Fibroblast of the conjunctiva (primary cell): ENCODE data around the gene UQCC3.
"Not testable (repeated sequence)": the region's sequence is repeated elsewhere in the genome, so short reads cannot be mapped to it uniquely, and the experiment has no call there.

Experiments used
- DNase-seq: peaks from one replicate; pipeline ENCODE4 v3.0.0-alpha.2; 2010; ENCODE audit warnings: low read depth

Gene UQCC3

GRCh38 chr11:62703921-62704320 is 32.4 kb downstream of the UQCC3 start:
- not testable (repeated sequence) for DNase-seq

DNA sequence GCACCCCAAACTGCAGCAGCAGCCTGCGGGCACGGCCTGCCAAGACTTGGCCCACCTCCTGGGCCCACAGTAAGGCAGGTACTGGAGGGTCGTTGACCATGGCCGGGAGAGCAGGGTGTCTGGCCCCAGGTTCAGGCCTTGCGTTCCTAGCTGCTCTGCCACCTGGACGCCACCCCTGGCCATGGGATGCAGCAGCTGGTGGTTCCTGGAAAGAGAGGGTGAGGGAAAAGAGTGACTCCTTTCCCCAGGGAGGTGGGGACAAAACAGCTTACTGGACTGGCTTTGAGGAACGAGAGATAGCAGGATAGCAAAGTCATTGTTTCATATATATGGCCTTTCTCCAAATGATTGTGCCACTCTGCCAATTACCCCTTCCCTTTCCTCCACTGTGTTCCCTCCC is 33.9 kb downstream of the UQCC3 start:
- DNase-seq: no peak

DNA sequence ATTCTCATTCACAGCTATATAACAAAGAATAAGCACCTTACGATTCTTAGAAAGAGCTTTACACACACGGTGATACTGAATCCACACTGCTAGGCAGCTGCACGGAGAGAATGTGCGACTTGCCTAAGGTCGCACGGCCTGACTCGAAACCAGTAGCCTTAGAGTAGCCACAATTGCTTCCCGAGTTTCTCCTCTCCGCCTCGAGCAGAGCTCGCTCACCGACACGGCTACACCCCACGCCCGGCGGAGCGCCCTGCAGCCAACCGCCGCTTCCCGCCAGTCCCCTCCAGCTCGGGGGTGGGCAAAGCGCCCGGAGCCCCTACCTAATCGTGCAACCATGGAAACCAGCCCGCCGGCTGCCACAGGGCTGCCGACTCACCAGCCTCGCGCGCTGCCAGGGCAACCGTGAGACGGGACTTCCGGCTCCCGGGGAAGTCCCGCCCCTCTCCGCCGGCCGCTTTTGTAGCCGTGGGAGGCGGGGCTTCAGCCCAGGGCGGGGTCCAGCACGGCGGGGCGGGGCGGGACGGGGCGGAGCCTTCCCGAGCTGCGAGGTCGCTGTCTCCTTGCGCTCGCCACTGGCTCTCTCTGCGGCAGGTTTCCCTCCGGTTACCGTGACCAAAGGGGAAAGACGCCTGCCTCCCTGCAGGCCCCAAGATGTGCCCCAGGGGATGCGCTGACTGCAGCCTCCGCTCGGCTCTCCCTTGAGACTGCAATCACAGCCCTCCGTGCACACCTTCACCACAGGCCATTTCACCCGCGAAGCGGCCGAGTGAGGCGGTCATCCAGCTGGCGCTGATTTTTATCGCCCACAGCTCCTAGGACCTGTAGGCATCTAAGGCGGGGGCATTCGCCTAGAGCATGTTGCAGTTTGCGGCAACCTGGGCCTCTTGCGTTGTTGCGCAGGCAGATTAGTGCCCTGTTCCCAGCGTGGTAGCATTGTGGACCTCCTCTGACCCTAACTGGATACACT is 34.7 kb downstream of the UQCC3 start:
- DNase-seq: peak; percentile 90

DNA sequence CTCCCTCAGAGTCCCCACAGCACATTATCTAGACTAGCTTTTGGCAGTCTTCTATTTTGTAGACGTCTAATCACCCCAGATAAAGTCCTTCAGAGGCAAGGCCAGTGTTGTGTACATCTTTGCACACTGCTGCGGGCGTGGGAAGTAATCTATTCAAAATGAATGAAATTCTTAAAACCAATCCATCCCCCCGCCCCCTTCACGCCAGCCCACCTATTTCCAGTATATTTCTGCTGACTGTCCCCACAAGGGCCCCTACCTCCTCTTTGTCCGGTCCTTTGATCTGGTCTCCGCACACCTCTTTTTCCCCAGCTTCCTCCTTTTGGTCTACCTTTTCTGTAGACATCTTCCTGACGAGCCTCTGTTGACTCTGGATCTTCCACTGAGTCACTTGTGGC is 35.4 kb downstream of the UQCC3 start:
- no peak for DNase-seq

DNA sequence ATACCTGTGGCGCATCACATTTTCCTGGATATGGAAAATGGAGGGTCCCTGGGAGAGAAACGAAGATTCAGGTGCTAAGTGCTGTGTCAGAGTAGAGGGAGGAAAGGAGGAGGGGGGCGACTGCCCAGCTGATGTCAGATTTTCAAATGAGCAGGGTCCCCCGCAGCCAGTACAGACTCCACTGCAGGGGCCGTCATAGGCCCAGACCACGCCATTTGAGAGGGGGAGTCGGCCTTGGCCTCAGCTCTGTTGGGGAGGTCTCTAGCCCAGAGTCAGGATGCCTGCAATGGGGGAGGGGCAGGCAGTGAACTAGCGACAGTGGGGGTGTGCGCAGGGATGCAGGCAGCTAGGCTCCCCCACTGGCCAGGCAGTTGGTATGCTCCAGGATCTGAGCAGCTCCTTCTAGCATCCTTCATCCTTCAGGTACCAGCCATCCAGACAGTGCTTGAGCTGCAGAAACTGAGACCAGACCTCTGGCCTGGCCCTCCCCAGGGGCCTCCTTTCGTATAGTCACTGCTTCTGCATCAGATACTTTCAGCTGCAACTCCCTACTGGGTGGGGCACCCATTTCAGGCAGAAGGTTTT is 35.9 kb downstream of the UQCC3 start, which contains the start of the genes BSCL2 and GNG3:
Gene BSCL2 (minus strand): TSS at position 148 of the 585 bp plus-strand sequence. CDS start 229 bp downstream, outside the sequence.
Gene GNG3 (plus strand): TSS at position 400 of the 585 bp plus-strand sequence. CDS start 620 bp downstream, outside the sequence.
- DNase-seq: no peak

- DNase-seq: no peak
These were observed 36.9 kb downstream of the UQCC3 start for GRCh38 chr11:62708392-62708791.

GRCh38 chr11:62708793-62709192 is 37.3 kb downstream of the UQCC3 start:
- no peak for DNase-seq

DNA sequence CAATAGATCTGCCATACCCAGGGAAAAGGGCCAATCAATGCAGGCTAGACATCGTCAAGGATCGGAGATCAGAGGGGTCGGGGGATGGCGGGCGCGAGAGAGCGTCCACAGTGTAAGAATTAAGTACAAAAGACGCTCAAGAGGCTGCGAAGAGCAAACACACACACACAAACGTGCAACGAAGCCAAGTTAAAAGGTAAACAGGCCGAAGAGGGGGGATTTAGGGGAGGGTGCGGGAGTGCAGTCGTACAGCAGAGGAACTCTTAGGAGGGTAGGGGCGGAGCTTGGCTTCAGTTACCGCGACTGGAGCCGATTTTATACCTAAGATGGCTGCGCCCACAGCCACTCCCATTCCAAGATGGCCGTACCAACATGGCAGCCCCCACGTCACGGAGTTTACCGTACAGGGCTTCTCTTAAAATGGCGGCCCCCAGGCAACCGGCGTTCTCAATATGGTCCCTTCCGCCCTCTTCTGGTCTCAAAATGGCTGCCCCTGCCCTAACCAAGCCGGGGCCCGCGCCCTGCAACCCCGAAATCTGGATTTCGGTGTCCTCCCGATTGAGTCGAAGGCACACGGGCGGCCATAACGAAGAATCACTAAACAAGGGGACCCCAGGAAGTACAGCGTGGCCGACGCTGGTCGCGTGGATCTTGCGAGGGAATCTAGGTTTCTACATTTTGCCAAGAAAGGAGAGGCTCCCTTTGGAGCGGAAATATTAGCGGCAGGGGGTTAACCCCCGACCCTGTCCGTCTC is 38.0 kb downstream of the UQCC3 start:
- peak; percentile 98 for DNase-seq

- no peak for DNase-seq
These were observed 38.5 kb downstream of the UQCC3 start for GRCh38 chr11:62710001-62710345.

DNA sequence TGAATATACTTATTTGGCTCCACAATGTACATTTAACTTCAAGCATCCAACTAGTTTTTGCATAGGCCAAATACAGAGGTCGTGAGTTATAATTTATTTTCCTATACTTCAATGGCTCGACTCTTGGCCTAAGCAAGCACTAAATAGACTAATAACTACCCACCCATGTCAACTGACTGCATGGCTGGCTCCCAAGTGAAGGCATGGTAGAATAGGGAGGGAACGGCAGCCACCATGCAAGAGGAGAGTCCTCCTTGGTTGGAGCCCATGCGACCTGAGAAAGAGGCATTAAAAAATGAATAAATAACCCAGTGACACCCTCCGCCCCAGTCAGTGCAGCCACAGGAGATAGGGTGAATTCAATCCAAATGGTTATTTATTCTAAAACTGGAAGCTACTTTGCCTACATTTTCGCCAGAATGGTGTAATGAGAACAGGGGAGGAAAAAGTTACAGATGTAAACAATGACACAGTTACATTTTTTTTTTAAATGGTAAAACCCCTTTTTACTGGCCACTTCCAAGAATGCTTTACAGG is 40.9 kb downstream of the UQCC3 start:
- DNase-seq: no peak

GRCh38 chr11:62712861-62713260 is 41.4 kb downstream of the UQCC3 start:
- no peak for DNase-seq

- no peak for DNase-seq
These were observed 41.9 kb downstream of the UQCC3 start for GRCh38 chr11:62713343-62713742.

GRCh38 chr11:62715150-62716130 is 44.0 kb downstream of the UQCC3 start:
- no peak for DNase-seq

DNA sequence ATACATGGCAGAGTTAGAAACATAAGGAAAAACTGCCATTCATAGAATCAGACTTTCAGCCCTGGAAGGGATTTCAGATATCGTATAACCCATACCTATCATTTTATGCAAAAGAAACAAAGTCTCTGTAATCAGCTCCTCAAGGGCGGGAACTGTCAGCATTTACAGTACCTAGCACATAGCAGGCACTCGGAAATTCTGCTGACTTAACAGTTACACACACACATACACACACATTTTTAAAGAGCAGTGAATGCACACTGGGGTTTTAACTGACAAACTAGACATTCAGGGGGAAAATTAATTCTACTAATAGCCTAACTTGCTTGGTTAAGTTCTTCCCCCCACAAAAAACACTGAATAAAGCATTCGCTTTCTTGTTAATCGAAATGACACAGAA is 44.7 kb downstream of the UQCC3 start:
- no peak for DNase-seq

GRCh38 chr11:62716816-62717215 is 45.3 kb downstream of the UQCC3 start:
- no peak for DNase-seq

GRCh38 chr11:62719302-62719978 is 48.0 kb downstream of the UQCC3 start:
- DNase-seq: no peak

DNA sequence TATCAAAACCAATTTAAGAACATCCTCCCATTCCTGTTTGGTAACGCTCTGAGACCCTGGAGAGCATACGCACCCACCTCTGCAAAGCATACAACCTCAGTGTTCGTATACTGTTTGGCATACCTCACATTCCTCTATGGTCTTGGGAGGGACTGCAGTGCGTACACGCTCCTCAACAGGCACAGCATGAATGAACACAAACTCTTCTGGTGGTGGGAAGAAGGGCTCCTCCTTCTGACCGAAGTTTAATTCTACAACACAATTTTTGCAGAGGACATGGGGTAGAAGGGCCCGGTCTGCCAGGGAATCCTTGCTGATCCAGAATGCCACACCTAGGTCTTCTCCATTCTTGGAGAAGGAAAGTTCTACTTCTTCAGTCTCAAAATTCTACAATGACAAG is 50.5 kb downstream of the UQCC3 start:
- DNase-seq: peak; percentile 24
